Measurements from ENCODE around the gene MCF2L. TPM values are rescaled to one million over a fixed set of nuclear protein-coding genes. Genes with fewer than 3 reads are reported as not detected.

MCF2L gene
- total RNA-seq, 1 experiment from 2014 or later = 22.1 TPM

GRCh38 chr13:113014752-113015745, 46.0 kb downstream of the MCF2L start:
- H3K36me3 Mint-ChIP-seq (ENCODE audit: insufficient read depth, unreplicated experiment) = peaks cover 9% of the 10 kb centered on the region
- H3K4me3 Mint-ChIP-seq (ENCODE audit: unreplicated experiment) = no peak overlapping the region
- H3K27me3 Mint-ChIP-seq (ENCODE audit: insufficient read depth, unreplicated experiment) = no peaks in the 10 kb centered on the region
- H3K27me3 ChIP-seq (replicated peaks; ENCODE audit: control insufficient read depth, insufficient read depth, low read length) = no peaks in the 10 kb centered on the region
- no peak for DNase-seq
- H3K9me3 Mint-ChIP-seq (ENCODE audit: unreplicated experiment) = peaks cover 10% of the 10 kb centered on the region
- TF ChIP-seq CTCF (IDR thresholded peaks at IDR 0.05; ENCODE audit: insufficient read depth in 1 of 2, low read depth in 1 of 2, low read length in 1 of 2, severe bottlenecking in 1 of 2, unreplicated experiment in 1 of 2) = no peak
- POLR2A ChIA-PET = interaction anchor here (0.5 kb wide), 1 partner anchor 23 kb away, joined by 5 read pairs; no protein-coding TSS in a partner anchor
- no peak overlapping the region for H3K27ac Mint-ChIP-seq (ENCODE audit: unreplicated experiment)
- peaks cover 15% of the 10 kb centered on the region for H3K4me1 Mint-ChIP-seq (ENCODE audit: low read depth, unreplicated experiment)
- no peaks in the 10 kb centered on the region for H3K36me3 ChIP-seq (ENCODE audit: control insufficient read depth, insufficient read depth, low read length)
- H3K4me3 ChIP-seq (ENCODE audit: low read depth, low read length) = no peak overlapping the region
- H3K9me3 ChIP-seq = no peaks in the 10 kb centered on the region
- peaks cover 14% of the 10 kb centered on the region for H3K4me1 ChIP-seq
- CTCF ChIA-PET = no interaction called here
- intact Hi-C loops (cut with micrococcal nuclease; ENCODE audit: unreplicated experiment) = no loop called here
- BruUV-seq (replicated peaks) = no TSS peak

GRCh38 chr13:113015826-113016525, 47.0 kb downstream of the MCF2L start:
- Mint-ChIP-seq H3K4me1 (ENCODE audit: low read depth, unreplicated experiment) (peaks cover 14% of the 10 kb centered on the region), H3K9me3 (ENCODE audit: unreplicated experiment) (peaks cover 7% of the 10 kb centered on the region), H3K27me3 (ENCODE audit: insufficient read depth, unreplicated experiment) (no peaks in the 10 kb centered on the region), H3K27ac (ENCODE audit: unreplicated experiment) (no peak overlapping the region), H3K36me3 (ENCODE audit: insufficient read depth, unreplicated experiment) (peaks cover 9% of the 10 kb centered on the region), H3K4me3 (ENCODE audit: unreplicated experiment) (no peak overlapping the region)
- Histone ChIP-seq H3K4me3 (ENCODE audit: low read depth, low read length) (no peak overlapping the region), H3K36me3 (ENCODE audit: control insufficient read depth, insufficient read depth, low read length) (no peaks in the 10 kb centered on the region), H3K27me3 (replicated peaks; ENCODE audit: control insufficient read depth, insufficient read depth, low read length) (no peaks in the 10 kb centered on the region), H3K4me1 (peaks cover 14% of the 10 kb centered on the region), H3K9me3 (no peaks in the 10 kb centered on the region)
- POLR2A ChIA-PET = no interaction called here
- CTCF ChIA-PET = no interaction called here
- no peak for DNase-seq
- no TSS peak for BruUV-seq (replicated peaks)
- no peak for TF ChIP-seq CTCF (IDR thresholded peaks at IDR 0.05; ENCODE audit: insufficient read depth in 1 of 2, low read depth in 1 of 2, low read length in 1 of 2, severe bottlenecking in 1 of 2, unreplicated experiment in 1 of 2)
- intact Hi-C loops (cut with micrococcal nuclease; ENCODE audit: unreplicated experiment) = no loop called here

GRCh38 chr13:113016526-113017295, 47.7 kb downstream of the MCF2L start:
- intact Hi-C loops (cut with micrococcal nuclease; ENCODE audit: unreplicated experiment) = no loop called here
- Mint-ChIP-seq H3K4me3 (ENCODE audit: unreplicated experiment) (no peak overlapping the region), H3K36me3 (ENCODE audit: insufficient read depth, unreplicated experiment) (peaks cover 5% of the 10 kb centered on the region), H3K27me3 (ENCODE audit: insufficient read depth, unreplicated experiment) (no peaks in the 10 kb centered on the region), H3K4me1 (ENCODE audit: low read depth, unreplicated experiment) (peaks cover 9% of the 10 kb centered on the region), H3K9me3 (ENCODE audit: unreplicated experiment) (peaks cover under 1% of the 10 kb centered on the region), H3K27ac (ENCODE audit: unreplicated experiment) (no peak overlapping the region)
- no peak for DNase-seq
- no peak overlapping the region for H3K4me3 ChIP-seq (ENCODE audit: low read depth, low read length)
- no peak for TF ChIP-seq CTCF (IDR thresholded peaks at IDR 0.05; ENCODE audit: insufficient read depth in 1 of 2, low read depth in 1 of 2, low read length in 1 of 2, severe bottlenecking in 1 of 2, unreplicated experiment in 1 of 2)
- H3K27me3 ChIP-seq (replicated peaks; ENCODE audit: control insufficient read depth, insufficient read depth, low read length) = no peaks in the 10 kb centered on the region
- ChIA-PET POLR2A (no interaction called here), CTCF (no interaction called here)
- no peaks in the 10 kb centered on the region for H3K36me3 ChIP-seq (ENCODE audit: control insufficient read depth, insufficient read depth, low read length)
- no peaks in the 10 kb centered on the region for H3K9me3 ChIP-seq
- H3K4me1 ChIP-seq = peaks cover 14% of the 10 kb centered on the region
- BruUV-seq (replicated peaks) = no TSS peak

Data from Caco-2 (cell line).